Neural cell (in vitro differentiated cells): ENCODE measurements around the gene CGRRF1. TPM values are rescaled to one million over a fixed set of nuclear protein-coding genes. Genes with fewer than 3 reads are reported as not detected.

ENCODE experiments used
- H2AFZ ChIP-seq: fragments of 200-600, 300-800 bp; sonication (generic), shearing (Covaris generic); 2 replicates; pipeline ENCODE4 v1.6.0; 2014; ENCODE audit warnings: low read depth, mild to moderate bottlenecking, antibody characterized with exemption, low read length, moderate library complexity
- H3F3A ChIP-seq: fragments of 200-600 bp; shearing (Covaris generic); 2 replicates; pipeline ENCODE4 v1.6.1; 2016; ENCODE audit warnings: mild to moderate bottlenecking, moderate library complexity, mixed read lengths, antibody characterized with exemption, low read length; ENCODE audit not compliant: insufficient read depth, poor library complexity, severe bottlenecking
- H3K27ac ChIP-seq: fragments of 200-600, 300-800 bp; sonication (generic), shearing (Covaris generic); 2 replicates; pipeline ENCODE4 v1.5.1; 2014; ENCODE audit warnings: mild to moderate bottlenecking, low read length, moderate library complexity
- H3K27me3 ChIP-seq: fragments of 300-800, 200-600 bp; sonication (generic), shearing (Covaris generic); 2 replicates; pipeline ENCODE4 v1.6.0; 2014; ENCODE audit warnings: mild to moderate bottlenecking, low read depth, low read length, moderate library complexity; ENCODE audit not compliant: insufficient read depth
- H3K36me3 ChIP-seq: fragments of 300-800, 200-600 bp; sonication (generic), shearing (Covaris generic); 2 replicates; pipeline ENCODE4 v1.5.1; 2014; ENCODE audit warnings: mild to moderate bottlenecking, antibody characterized with exemption, low read length, moderate library complexity; ENCODE audit not compliant: insufficient read depth
- H3K4me2 ChIP-seq: fragments of 300-800, 200-600 bp; sonication (generic), shearing (Covaris generic); 2 replicates; pipeline ENCODE4 v1.6.0; 2014; ENCODE audit warnings: mild to moderate bottlenecking, low read length
- H3K4me3 ChIP-seq: fragments of 300-800, 200-600 bp; sonication (generic), shearing (Covaris generic); 2 replicates; pipeline ENCODE4 v1.5.1; 2014; ENCODE audit warnings: mild to moderate bottlenecking, low read length, moderate library complexity
- H3K79me2 ChIP-seq: fragments of 200-600 bp; shearing (Covaris generic); replicated peaks from 2 replicates; pipeline ENCODE4 v1.6.0; 2014; ENCODE audit warnings: mild to moderate bottlenecking, low read length, moderate library complexity; ENCODE audit not compliant: insufficient read depth
- H3K9ac ChIP-seq: fragments of 300-800, 200-600 bp; sonication (generic), shearing (Covaris generic); 2 replicates; pipeline ENCODE4 v1.6.1; 2016; ENCODE audit warnings: mild to moderate bottlenecking, low read length, mixed read lengths
- H3K9me2 ChIP-seq: fragments of 200-600 bp; shearing (Covaris generic); 2 replicates; pipeline ENCODE4 v1.6.1; 2016; ENCODE audit warnings: mild to moderate bottlenecking, low read length, mixed read lengths; ENCODE audit not compliant: insufficient read depth
- H3K9me3 ChIP-seq: fragments of 200-600, 300-800 bp; sonication (generic), shearing (Covaris generic); 2 replicates; pipeline ENCODE4 v1.6.1; 2016; ENCODE audit warnings: mild to moderate bottlenecking, mixed run types, low read length, moderate library complexity, mixed read lengths
- H4K20me1 ChIP-seq: fragments of 200-600 bp; shearing (Covaris generic); 2 replicates; pipeline ENCODE4 v1.6.1; 2016; ENCODE audit warnings: mild to moderate bottlenecking, mixed run types; ENCODE audit not compliant: insufficient read depth
- EP300 ChIP-seq: fragments of 450-650 bp; conservative IDR thresholded peaks from 2 replicates; pipeline ENCODE4 v1.6.1; 2014; ENCODE audit warnings: antibody characterized with exemption, mild to moderate bottlenecking, moderate library complexity; ENCODE audit not compliant: poor library complexity, severe bottlenecking
- EZH2 ChIP-seq: fragments of 200-600, 300-800 bp; shearing (Covaris generic), sonication (generic); IDR thresholded peaks from 2 replicates; pipeline ENCODE4 v1.6.1; 2014; ENCODE audit warnings: antibody characterized with exemption, low read length, borderline replicate concordance, mild to moderate bottlenecking; ENCODE audit not compliant: insufficient read depth, poor library complexity, severe bottlenecking
- MXI1 ChIP-seq: fragments of 450-650 bp; conservative IDR thresholded peaks from 2 replicates; pipeline ENCODE4 v1.6.1; 2014; ENCODE audit warnings: antibody characterized with exemption, mild to moderate bottlenecking; ENCODE audit not compliant: poor library complexity, severe bottlenecking
- POLR2AphosphoS5 ChIP-seq: IDR thresholded peaks from 2 replicates; pipeline ENCODE4 v1.6.1; 2012
- RAD21 ChIP-seq: fragments of 450-650 bp; conservative IDR thresholded peaks from 2 replicates; pipeline ENCODE4 v1.6.1; 2014; ENCODE audit warnings: antibody characterized with exemption, mild to moderate bottlenecking, moderate library complexity
- SMC3 ChIP-seq: fragments of 450-650 bp; conservative IDR thresholded peaks from 2 replicates; pipeline ENCODE4 v1.6.1; 2014; ENCODE audit warnings: antibody characterized with exemption, mild to moderate bottlenecking, moderate library complexity; ENCODE audit not compliant: poor library complexity
- TAF1 ChIP-seq: IDR thresholded peaks from 2 replicates; pipeline ENCODE4 v1.6.1; 2012; ENCODE audit warnings: low read depth
- polyA plus RNA-seq: library from polyadenylated mRNA; depleted of rRNA; stranded (reverse); fragments of >200 nt; gene quantifications from 2 replicates; pipeline ENCODE4 v1.2.3, GENCODE V29; 2014
- TF ChIP-seq, protein P1 (sequence below): fragments of 450-650 bp; IDR thresholded peaks from 2 replicates; pipeline ENCODE4 v1.5.1; 2014; ENCODE audit warnings: antibody characterized with exemption, mild to moderate bottlenecking, moderate library complexity; ENCODE audit not compliant: poor library complexity, severe bottlenecking
- TF ChIP-seq, protein P2 (sequence below): IDR thresholded peaks from 2 replicates; pipeline ENCODE4 v1.6.1; 2012; ENCODE audit warnings: borderline replicate concordance

CGRRF1 gene
- polyA plus RNA-seq, 1 donor from 2014 or later = 31.0 TPM

DNA sequence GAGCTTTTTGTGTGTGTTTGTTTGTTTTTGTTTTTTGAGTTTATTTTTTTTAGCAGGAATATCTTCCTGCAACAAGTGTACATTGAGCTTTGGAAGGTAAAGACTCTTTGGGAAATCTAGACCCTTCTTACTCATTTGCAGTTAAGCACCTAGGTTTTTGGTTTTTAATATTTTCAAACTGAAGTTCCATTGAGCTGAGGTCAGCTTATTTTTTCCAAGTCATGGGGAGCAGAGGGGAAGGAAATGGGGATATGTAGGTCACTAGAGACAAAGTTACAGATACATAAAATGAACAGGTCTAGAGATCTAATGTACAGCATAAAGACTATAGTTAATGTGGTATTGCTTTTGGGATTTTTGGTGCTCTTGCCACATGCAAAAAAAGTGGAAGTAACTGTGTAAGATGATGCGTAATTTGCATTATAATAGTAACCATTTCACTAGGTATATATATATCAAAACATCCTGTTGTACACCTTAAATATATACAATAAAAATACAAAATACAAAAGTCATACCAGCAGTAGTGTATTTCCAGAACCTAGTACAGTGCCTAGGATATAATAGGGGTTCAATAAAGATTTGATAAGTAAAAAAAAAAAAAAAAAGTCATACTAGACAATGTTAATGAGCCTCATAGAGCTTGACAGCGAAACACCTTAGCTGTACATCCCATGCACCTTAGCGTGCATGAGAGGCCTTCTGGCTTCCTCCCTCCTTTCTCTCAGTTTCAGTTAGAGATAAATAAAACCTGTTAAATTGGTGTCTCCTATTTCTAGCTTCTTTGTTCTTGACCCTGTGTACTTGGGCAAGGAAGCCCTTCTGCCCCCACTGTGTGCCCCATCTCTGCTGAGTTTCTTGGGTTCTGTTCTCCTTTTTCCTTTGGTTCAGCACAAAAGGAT lies 22.7 kb downstream of the CGRRF1 start:
- Histone ChIP-seq H3K9me3 (no peaks in the 10 kb centered on the region), H3K9ac (no peak overlapping the region), H3K36me3 (peaks cover 4% of the 10 kb centered on the region), H4K20me1 (no peaks in the 10 kb centered on the region), H2AFZ (no peak overlapping the region), H3K9me2 (no peaks in the 10 kb centered on the region), H3K4me2 (no peak overlapping the region), H3K4me3 (no peak overlapping the region), H3F3A (no peaks in the 10 kb centered on the region), H3K79me2 (no peaks in the 10 kb centered on the region), H3K27ac (no peak overlapping the region), H3K27me3 (no peaks in the 10 kb centered on the region)
- TF ChIP-seq SMC3 (no peak), POLR2AphosphoS5 (no peak), MXI1 (no peak), EZH2 (no peak)
- TF ChIP-seq, protein P1, sequence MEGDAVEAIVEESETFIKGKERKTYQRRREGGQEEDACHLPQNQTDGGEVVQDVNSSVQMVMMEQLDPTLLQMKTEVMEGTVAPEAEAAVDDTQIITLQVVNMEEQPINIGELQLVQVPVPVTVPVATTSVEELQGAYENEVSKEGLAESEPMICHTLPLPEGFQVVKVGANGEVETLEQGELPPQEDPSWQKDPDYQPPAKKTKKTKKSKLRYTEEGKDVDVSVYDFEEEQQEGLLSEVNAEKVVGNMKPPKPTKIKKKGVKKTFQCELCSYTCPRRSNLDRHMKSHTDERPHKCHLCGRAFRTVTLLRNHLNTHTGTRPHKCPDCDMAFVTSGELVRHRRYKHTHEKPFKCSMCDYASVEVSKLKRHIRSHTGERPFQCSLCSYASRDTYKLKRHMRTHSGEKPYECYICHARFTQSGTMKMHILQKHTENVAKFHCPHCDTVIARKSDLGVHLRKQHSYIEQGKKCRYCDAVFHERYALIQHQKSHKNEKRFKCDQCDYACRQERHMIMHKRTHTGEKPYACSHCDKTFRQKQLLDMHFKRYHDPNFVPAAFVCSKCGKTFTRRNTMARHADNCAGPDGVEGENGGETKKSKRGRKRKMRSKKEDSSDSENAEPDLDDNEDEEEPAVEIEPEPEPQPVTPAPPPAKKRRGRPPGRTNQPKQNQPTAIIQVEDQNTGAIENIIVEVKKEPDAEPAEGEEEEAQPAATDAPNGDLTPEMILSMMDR = no peak
- TF ChIP-seq, protein P2, sequence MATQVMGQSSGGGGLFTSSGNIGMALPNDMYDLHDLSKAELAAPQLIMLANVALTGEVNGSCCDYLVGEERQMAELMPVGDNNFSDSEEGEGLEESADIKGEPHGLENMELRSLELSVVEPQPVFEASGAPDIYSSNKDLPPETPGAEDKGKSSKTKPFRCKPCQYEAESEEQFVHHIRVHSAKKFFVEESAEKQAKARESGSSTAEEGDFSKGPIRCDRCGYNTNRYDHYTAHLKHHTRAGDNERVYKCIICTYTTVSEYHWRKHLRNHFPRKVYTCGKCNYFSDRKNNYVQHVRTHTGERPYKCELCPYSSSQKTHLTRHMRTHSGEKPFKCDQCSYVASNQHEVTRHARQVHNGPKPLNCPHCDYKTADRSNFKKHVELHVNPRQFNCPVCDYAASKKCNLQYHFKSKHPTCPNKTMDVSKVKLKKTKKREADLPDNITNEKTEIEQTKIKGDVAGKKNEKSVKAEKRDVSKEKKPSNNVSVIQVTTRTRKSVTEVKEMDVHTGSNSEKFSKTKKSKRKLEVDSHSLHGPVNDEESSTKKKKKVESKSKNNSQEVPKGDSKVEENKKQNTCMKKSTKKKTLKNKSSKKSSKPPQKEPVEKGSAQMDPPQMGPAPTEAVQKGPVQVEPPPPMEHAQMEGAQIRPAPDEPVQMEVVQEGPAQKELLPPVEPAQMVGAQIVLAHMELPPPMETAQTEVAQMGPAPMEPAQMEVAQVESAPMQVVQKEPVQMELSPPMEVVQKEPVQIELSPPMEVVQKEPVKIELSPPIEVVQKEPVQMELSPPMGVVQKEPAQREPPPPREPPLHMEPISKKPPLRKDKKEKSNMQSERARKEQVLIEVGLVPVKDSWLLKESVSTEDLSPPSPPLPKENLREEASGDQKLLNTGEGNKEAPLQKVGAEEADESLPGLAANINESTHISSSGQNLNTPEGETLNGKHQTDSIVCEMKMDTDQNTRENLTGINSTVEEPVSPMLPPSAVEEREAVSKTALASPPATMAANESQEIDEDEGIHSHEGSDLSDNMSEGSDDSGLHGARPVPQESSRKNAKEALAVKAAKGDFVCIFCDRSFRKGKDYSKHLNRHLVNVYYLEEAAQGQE = no peak

DNA sequence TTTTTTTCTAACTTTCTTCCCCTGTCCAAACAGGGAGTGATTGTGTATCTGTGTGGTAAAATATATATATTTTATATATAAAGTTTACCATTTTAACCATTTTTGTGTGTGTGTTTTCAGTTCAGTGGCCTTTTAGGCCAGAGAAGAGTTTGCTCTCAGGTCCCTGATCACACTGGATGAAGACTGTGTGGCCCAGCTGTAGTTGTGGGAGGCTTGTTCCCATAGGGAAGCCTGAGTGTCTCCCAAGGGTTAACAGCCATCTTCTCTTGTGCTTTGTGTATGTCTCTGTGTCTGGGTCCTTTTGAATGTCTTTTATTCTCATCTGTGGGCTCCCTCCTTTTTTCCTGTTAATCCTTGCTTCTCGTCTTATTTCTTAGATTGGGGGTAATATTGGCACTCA lies 23.4 kb downstream of the CGRRF1 start:
- Histone ChIP-seq H2AFZ (no peak overlapping the region), H3K9ac (no peak overlapping the region), H4K20me1 (no peaks in the 10 kb centered on the region), H3K36me3 (peaks cover 4% of the 10 kb centered on the region), H3F3A (no peaks in the 10 kb centered on the region), H3K27ac (no peak overlapping the region), H3K79me2 (no peaks in the 10 kb centered on the region), H3K27me3 (no peaks in the 10 kb centered on the region), H3K4me3 (no peak overlapping the region), H3K9me2 (no peaks in the 10 kb centered on the region), H3K4me2 (no peak overlapping the region), H3K9me3 (no peaks in the 10 kb centered on the region)
- no peak for TF ChIP-seq POLR2AphosphoS5

DNA sequence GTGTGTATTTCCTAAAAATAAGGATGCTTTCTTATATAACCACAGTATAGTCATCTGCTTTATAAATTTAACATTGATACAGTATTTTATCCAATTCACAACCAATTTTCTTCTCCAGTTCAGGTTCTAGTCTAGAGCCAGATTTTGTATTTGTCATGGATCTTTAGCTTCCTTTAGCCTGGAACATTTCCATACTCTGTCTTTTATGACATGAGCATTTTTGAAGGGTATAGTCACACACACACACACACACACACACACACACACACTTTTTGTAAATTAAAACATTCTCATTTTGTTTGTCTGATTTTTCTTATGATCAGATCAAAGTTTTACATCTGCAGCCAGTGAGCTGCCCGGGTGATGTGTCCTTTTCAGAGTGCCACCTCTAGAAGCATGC lies 25.4 kb downstream of the CGRRF1 start:
- H3K36me3 ChIP-seq = peaks cover 4% of the 10 kb centered on the region

More for the DNA sequence above, 25.4 kb downstream of the CGRRF1 start:
- no peak overlapping the region for H3K9ac ChIP-seq
- TF ChIP-seq EZH2 = no peak
- TF ChIP-seq, protein P1 = no peak
- TF ChIP-seq POLR2AphosphoS5 = no peak
- TF ChIP-seq SMC3 = no peak
- no peak for TF ChIP-seq TAF1
- TF ChIP-seq, protein P2 = no peak
- no peak for TF ChIP-seq EP300
- no peak for TF ChIP-seq RAD21
- no peak for TF ChIP-seq MXI1
- H2AFZ ChIP-seq = no peak overlapping the region
- no peak overlapping the region for H3K4me3 ChIP-seq
- H3K27ac ChIP-seq = no peak overlapping the region
- H3F3A ChIP-seq = no peaks in the 10 kb centered on the region
- H3K9me3 ChIP-seq = no peaks in the 10 kb centered on the region
- H3K4me2 ChIP-seq = no peak overlapping the region
- H3K27me3 ChIP-seq = no peaks in the 10 kb centered on the region
- no peaks in the 10 kb centered on the region for H3K79me2 ChIP-seq
- no peaks in the 10 kb centered on the region for H4K20me1 ChIP-seq
- no peaks in the 10 kb centered on the region for H3K9me2 ChIP-seq
